HG03135 (cell line): Measurements from ENCODE around the gene S100A9.

Experiments used
- ATAC-seq: cut with Tn5 transposase; IDR thresholded peaks from one replicate; pipeline ENCODE4 v1.9.1; 2021; ENCODE audit warnings: mild to moderate bottlenecking, moderate library complexity; ENCODE audit not compliant: unreplicated experiment

S100A9 gene

GRCh38 chr1:153359241-153359640 lies 1.6 kb downstream of the S100A9 start:
- ATAC-seq, result no peak

GRCh38 chr1:153360190-153360589 lies 2.5 kb downstream of the S100A9 start:
- no peak for ATAC-seq

- ATAC-seq, result no peak
These were observed 3.2 kb downstream of the S100A9 start for GRCh38 chr1:153360592-153361479.

DNA sequence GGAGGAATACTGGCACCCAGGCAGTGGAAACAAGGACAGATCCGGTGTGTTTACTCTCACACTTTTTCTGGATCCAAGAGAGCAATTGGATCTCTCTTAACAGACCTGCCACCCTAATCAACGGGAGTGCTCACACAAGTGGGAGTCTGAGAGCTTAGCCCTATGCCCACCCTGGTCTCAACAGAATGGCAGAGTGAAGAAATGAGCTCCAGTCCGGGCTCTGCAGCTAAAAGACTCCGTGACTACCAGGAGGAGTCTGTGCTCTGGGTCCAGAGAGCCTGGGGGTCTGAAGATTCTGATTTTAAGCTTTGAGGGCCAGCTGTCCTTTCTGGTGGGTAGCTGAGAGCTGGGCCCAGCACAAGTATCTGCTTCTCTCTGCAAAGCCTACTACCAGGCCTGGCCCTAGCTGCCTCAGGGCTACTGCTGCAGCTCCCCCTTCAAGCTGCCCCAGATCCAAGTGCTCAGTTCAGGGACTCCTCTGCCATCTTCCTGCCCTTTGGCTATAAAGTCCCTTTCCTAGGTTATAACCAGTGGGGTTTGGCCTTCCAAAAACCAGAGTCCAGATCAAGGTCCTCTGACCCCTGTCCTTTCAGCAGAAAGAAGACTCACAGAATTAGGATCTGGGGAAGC lies 3.9 kb downstream of the S100A9 start:
- ATAC-seq, result no peak

- no peak for ATAC-seq
These were observed 4.6 kb downstream of the S100A9 start for GRCh38 chr1:153362187-153362775.

- no peak for ATAC-seq
These were observed 6.0 kb downstream of the S100A9 start for GRCh38 chr1:153363641-153364040.

DNA sequence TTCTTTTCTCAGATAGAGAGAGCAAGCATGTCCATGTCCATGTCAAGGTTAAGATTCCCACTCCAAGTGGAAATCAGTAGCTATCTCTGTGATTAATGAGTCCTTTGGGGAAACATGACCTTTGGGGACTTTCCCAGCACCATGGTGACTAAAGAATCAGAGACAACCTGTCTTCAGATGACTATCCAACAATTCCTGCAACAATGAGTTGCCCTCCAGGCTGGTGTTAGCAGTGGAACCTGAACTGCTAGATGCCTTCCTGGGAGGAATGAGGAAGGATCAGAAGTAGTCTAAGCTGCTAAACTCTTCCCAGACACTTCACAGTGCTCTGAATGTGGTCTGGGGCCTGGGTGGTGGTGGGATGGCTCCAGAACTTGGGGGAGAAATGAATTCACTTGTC lies 6.5 kb downstream of the S100A9 start:
- no peak for ATAC-seq

DNA sequence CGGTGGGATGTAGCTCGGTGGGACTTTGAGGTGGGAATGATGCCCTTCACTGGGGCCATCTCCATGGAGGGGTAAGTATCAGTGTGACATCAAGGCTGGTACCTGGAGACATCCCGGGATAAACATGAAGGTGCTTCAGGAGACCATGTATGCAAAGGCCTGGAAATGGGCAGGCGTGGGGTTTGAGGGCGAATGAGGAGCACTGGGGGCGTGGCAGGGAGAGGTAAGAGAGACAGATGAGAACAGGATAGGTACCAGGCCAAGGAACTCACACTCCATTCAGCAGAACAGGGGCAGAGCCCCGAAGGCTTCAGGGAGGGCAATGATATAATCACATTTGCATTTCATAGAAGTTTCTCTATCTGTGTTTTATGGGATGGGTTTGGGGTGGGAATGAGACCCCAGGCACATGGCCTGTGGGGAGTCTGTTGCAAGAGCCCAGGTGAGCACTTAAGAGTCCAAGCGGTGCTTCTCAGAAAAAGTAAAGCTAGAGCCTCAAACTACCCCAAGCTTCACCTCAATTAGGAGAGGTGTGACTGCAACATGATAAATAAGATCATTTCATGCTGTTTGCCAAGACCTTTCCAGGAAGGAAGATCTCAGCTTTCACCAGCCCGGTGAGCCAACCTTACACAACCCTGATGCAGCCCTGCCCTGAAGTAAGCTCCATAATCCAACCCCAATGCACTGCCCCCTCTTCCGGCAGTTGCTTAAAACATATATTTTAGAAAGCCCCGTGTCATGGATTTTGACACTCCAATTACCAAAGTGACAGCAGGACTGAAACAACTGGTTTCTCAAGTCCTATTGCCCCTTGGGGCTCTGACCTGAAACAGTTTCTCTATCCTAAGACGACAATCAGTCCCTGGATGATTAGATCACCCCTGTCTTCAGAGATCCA lies 7.4 kb downstream of the S100A9 start:
- ATAC-seq, result no peak

DNA sequence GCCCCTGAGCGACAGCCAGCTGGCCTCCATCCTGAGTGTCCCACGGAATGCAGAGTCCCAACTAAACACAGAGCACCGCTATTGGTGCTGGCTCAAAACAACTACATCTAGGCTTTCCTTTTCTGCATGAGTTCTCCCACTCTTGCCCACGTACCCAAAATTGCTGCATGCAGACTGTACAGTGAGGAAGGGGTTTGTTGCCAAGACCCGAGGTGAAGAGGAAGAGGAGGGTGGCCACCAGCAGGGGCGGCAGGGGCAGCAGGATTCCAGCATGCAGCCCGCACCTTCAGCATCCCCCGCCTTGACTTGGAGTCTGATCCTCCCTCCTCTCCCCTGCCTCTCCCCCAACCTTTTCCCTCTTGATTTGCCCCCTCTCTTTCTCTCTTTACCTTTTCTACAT lies 8.0 kb downstream of the S100A9 start:
- ATAC-seq, result no peak

GRCh38 chr1:153366261-153366660 lies 8.6 kb downstream of the S100A9 start:
- ATAC-seq, result no peak

GRCh38 chr1:153367090-153367489 lies 9.4 kb downstream of the S100A9 start:
- no peak for ATAC-seq

DNA sequence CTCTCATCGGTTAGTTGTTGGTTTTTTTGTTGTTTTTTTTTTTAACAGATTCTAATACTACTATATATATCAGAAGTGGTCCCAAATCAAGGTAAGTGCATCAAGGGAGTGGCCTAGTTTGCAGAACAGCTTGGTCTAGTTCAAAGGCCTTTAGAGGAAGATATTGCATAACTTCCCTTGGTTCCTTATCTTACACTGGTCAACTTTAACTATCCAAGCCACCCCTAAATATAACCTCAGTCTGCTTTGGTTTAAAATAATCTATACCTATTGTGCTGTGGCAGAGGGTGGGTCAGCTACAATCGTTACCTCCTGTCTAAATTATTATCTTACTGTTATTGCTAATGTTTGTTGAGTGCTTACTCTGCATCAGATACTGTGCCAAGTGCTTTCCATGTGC lies 10.8 kb downstream of the S100A9 start:
- ATAC-seq, result no peak

DNA sequence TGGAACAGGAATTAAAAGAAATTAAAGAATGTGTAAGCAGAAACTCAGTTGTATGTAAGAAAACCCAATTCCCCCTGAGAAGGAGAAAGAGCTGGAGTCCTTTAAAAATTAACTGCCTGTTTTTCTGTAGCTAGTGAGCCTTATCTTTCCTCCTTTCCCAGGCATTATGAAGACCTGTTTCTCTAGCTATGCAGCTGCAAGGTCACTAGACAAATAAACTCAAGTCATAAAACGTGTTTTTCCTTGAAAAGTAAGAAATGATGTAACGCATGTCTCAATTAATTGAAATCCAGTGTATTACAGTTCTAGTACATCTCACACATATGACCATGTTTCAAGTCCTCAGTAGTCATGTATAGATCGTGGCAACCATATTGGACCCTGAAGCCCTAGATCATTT lies 12.5 kb downstream of the S100A9 start:
- ATAC-seq, result no peak

GRCh38 chr1:153371231-153371630 lies 13.6 kb downstream of the S100A9 start:
- ATAC-seq, result no peak

DNA sequence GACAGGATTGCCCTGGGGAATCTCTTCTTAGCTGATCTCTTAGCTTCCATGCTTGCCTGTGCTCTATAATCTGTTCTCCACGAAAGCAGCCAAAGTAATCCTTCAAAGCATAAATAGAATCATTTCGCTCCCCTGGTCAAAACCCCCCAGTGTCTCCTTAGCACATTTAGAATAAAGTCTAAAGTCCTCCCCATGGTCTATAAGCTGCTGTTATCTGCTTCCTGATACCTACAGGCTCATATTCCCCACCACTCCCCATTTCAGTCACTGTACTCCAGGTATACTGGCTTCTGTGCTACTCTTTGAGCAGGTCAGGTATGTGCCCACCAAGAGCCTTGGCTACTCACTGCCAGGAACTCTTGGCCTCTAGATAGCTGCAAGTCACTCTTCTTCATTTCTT lies 14.9 kb downstream of the S100A9 start:
- no peak for ATAC-seq

DNA sequence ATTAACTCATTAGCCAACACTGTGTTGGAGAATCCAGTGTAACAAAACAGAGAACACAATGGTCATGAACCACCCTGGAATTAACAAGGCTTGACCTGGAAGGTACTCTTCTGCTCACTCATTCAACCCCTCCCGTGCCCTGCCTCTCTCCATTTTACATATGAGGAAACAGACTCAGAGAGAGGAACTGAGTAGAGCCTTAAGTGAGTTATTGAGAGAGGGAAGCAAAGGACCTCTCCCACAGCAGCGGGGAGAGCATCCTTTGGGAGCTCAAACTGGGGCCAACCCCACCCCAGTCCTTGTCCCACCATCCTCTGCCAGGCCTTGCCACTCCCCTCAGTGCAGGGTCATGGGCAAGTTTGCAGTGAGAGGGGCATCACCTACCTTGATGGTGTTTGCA lies 16.4 kb downstream of the S100A9 start:
- ATAC-seq, result no peak

- no peak for ATAC-seq
These were observed 17.9 kb downstream of the S100A9 start, which contains the start of gene S100A12 for GRCh38 chr1:153375511-153375910. S100A12 (minus strand) TSS chr1:153375621; CDS start chr1:153374592, 1,029 bp downstream.

DNA sequence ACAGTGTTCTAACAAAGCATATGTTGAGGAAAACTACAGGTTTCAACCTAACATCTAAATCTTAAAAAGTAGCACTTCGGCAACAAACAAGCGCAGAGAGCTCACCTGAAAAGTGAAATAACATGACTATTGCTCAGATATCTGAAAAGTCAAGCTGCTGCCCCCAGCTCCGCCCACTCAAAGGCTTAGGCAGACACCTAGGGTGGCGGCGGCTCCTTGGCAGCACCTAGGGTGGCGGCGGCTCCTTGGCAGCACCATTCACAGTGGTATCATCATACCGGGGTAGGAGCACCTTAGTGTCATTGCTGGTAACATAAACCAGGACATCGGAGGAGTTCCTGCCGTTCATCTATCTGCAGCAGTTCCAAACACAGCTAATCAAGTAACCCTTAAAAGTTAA lies 21.9 kb downstream of the S100A9 start:
- ATAC-seq, result no peak

DNA sequence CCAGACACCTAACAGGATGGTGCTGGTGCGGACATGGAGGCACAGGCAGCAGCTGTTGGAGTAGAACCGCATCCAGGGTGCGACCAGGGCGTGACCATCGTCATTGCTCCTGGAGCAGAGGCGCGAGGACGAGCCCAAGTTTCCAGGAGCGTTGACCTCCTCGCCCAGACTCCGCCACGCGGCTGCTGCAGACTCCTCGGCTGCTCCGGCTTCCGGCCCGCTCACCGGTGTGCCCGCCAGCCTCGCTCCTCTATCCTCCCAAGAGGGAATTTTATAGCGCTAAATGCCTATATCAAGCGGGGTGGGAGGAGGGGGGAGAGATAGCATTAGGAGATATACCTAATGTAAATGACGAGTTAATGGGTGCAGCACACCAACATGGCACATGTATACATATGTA lies 23.1 kb downstream of the S100A9 start:
- ATAC-seq, result no peak

GRCh38 chr1:153384958-153385580 lies 27.4 kb downstream of the S100A9 start:
- ATAC-seq, result no peak
